GM18511 (cell line): Measurements from ENCODE around the gene KLF11.
"Not testable (repeated sequence)": the region's sequence is repeated elsewhere in the genome, so short reads cannot be mapped to it uniquely, and the experiment has no call there.

Source experiments
- ATAC-seq: cut with Tn5 transposase; IDR thresholded peaks from one replicate; pipeline ENCODE4 v1.9.1; 2021; ENCODE audit warnings: mild to moderate bottlenecking, moderate library complexity; ENCODE audit not compliant: unreplicated experiment

Gene KLF11

DNA sequence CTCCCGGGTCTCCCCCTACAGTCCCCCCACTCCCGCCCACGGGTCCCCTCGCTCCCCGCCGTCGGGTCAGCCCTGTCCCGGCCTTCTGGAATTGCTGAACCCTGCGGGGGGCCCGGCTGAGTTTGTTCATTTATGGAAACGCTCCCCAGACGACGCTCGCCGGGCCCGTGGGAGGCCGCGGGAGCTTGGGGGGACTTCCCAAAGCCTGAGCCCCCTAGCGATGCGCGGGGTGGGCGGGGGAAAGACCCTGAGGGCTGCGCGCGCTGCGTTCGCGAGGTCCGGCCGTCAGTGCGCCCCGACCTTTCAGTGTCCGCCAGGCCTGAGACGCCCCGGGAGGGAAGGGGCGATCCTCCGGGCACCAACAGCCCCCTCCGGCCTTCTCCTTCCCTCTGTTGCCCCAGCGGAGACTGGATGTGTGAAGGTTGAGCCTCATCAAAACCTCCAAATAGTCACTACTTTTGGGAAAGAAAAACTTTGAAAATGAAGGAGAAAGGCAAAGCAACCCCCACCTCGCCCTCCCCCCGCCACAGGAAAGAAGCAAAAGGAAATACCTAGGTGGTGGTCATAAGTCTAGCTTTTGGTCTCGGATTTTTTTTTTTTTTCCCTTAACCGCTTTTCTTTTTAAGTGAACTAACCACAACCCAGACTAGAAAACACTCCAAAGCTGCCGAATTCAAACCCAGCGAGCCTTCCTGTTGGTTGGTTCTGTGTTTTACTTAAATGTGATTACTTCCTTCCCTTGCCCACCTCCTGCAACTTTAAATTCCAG is 37.4 kb downstream of the KLF11 start:
- ATAC-seq, result peak; percentile 27

DNA sequence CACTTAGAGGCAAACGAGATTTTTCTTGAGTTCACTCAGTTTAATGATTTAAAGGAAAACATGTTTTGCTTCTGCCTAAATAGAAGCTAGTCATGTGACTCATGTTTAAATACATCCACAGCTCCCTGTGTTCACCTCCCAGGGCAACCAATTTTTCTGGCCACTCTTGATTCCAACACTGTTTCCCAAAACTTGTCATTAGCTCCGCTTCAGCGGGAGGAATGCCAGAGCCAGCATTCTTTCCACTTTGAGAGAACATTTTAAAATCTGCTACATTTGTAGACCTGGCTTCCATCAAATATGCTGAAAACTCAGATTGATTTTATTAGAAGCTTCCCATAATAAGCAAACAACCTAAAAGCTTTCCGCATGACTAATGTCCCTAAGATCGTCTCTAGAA is 39.7 kb downstream of the KLF11 start:
- ATAC-seq, result no peak

DNA sequence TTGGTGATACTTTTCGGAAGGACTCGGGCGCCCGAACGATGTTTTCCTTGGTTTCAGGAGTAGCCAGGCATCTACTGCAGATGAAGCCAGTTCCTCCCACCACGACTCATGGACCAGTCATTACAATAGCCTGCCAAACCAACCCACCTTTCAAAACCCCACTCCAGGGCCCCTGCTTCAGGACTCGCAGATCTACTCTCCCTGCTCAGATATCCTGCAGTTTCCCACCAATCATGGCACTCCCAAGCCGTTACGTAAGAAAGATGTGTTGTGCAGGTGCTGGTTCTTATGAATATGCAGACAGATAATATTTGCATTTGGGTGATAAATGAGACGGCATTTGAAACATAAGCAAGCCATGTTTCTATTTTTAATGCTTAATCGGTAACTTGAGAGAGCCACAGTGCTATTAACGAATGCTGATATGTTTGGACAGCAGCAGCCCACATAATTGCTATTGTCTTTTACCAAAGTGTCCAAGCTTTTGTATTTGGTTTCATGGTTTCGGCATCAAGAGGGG is 40.4 kb downstream of the KLF11 start:
- ATAC-seq, result peak; percentile 33

DNA sequence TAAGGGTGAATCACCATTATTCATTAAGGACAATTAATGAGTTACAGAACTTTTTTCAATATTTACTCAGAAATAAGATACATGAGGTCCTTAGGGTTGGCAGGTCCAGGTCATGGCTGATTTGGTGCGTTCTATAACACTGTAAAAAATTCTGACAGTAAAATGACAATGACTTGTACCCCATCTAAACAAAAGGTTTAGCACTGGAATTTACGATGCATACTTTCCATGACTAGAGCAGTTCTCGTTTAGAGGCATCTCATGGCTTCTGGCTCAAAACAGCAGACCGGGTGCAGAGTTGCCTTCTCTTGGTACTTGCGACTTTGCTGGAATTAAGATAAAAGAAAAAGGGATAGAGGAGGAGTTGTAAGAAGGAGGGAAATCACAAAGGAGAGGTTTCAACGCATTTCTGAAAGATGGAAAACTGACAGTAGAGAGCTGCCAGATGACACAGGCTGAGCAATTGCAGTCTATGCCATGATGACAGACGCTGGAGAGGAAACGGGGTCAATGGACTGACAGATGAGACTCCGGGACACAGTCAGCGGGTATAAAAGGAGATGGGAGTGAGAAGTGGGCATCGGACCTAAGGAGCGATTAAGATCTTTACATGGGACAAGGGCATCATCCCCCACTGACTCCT is 41.0 kb downstream of the KLF11 start:
- no peak for ATAC-seq

DNA sequence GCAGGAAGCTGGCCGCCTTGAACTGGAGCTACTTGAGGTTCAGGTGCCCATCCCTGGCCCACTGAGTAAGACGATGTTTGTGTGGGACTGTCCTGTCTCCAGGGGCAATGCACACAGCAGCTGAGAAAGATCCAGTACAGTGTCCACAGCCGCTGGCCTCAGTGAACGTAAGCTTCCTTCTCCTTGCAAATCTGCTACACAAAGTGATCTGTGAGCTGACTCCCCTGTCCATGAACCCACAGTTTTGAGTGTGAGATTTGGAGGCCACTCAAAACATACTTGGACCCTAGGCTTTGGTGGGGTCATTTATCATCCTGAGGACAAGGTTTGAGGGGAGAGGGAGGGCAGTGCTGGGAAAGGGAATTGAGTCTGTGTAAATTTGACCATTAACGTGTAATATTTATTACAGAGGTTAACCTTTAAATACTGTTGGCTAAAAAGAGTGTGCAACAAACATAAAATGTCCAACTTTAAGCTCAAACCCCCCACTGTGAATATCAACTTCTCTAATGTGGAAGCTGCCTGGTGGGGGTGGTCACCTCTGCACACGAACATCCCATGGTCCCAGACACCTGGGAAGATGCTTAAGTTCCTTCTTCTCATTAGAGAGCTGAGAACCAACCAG is 41.8 kb downstream of the KLF11 start:
- ATAC-seq, result no peak

DNA sequence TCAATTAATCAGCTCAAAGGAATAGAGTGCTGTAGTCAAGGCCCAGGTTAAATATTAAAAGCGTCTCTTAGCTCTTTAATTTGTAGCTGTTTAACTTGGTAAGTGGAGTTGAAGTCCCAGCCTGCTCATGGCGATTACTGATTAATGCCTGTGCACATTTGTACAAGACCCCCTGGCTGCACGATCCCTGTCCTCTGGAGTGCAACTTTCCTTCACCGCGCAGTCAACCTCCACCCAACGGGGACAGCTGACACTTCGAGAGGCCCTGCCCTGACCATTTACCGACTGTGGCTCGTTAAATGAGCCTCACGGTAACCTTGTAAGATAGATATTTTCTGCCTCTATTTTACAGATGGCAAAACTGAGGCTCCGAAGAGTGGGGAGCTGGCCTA is 42.3 kb downstream of the KLF11 start:
- ATAC-seq, result no peak

DNA sequence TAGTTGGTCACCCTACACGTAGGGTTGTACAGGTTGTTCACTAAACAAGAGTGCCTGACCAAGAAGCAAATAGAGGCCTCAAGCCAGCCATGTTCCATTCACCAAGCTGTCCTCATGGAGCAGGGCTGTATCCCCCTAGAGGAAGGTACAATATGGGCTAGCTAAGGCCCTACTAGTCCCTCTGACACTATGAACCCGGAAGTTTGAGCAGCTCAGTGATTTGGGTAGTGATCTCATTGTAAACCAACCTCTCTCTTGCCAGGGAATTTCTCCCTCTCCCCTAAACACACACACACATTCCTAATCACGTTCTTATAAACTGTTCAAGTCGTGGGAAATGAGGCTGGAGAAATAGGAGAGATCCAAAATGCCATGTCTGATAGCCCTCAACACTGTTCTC is 43.6 kb downstream of the KLF11 start:
- ATAC-seq, result no peak

DNA sequence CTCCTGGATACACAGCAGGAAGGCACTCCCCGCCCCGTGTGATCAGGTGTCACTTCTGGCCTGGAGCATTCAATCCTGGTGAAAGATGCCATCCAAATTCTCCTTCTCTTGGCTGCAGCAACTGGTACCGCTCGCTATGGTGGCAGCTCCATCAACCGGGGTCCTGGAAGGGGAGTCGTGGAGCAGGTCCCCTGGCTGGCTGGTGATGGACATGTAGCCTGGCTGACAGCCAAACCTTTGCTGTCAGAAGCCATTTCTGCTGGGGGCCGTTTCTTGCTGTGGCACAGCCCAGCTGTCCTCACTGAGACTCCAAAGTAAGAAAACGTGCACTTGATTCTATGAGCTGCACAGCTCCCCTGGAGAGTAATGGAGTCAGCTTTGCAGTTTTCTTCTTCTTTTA is 44.0 kb downstream of the KLF11 start:
- no peak for ATAC-seq

DNA sequence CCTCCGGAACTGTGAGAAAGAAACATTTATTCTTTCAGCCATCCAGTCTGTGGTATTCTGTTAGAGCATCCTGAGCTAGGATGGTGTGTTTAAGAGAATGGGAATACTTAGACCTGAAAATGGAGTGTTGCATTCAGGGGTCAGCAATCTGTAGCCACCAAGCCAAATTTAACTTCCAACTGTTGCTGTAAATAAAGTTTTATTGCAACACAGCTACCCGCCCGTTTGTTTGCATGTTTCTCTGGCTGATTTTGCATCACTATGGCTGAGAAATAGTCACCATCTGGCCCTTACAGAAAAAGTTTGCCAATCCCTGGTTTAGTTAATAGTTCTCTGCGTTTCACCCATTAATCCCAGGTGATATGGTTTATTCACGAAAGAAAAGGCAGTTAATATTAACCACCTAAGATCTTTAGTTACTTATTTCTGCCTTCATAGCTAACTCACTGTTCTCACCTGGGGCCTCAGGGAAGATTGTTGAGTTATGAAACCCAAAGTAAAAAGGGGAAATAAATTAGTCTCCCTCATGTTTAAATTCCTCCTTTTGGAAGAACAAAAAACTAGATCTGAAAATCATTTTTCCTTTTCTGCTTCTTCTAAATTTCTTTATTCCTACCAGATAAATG is 46.3 kb downstream of the KLF11 start:
- ATAC-seq, result peak; percentile 56

DNA sequence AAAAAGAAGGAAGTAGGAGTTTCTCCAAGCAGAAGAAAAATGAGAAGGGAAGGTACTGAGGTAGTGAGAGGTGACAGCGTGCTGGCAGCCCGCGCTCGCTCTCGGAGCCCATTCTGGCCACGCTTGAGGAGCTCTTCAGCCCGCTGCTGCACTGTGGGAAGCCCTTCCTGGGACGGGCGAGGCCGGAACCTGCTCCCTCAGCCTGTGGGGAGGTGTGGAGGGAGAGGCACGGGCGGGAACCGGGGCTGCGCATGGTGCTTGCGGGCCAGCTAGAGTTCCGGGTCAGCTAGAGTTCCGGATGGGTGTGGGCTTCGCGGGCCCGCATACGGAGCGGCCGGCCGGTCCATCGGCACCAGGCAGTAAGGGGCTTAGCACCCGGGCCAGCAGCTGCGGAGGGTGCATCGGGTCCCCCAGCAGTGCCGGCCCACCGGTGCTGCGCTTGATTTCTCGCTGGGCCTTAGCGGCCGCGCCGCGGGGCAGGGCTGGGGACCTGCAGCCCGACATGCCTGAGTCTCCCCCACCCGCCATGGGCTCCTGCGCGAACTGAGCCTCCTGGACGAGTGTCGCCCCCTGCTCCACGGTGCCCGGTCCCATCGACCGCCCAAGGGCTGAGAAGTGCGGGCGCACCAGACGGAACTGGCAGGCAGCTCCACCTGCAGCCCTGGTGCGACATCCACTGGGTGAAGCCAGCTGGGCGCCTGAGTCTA is 48.0 kb downstream of the KLF11 start:
- no peak for ATAC-seq

DNA sequence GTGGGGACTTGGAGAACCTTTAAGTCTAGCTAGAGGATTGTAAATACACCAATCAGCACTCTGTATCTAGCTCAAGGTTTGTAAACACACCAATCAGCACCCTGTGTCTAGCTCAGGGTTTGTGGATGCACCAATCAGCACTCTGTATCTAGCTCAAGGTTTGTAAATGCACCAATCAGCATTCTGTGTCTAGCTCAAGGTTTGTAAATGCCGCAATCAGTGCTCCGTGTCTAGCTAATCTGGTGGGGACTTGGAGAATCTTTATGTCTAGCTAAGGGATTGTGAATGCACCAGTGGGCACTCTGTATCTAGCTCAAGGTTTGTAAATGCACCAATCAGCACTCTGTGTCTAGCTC is 48.5 kb downstream of the KLF11 start:
- not testable (repeated sequence) for ATAC-seq

DNA sequence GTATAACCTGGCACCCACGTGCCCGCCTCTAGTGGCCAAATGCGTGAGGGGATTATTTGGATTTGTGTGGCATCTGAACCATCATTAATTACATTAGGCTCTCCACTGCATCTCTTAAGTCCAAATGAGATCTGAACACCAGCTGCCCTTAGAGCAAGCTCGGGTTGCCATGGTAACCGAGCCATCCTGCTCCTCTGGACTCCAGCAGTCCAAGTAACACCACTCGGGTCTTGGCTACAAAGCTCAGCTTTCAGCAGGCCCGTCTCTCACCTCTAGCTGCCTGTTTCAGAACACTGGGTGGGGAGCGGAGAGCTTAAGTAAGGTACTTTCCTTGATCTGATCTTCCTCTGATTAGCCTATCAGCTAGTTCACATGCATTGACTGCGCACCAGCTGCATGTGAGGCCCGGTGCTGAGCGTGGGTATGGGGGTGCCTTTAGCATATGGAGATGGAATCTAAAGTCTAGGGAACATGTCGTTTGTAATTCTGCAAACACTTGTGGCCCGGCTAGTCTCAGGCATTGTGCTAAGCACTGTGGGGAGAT is 51.0 kb downstream of the KLF11 start:
- ATAC-seq, result no peak

DNA sequence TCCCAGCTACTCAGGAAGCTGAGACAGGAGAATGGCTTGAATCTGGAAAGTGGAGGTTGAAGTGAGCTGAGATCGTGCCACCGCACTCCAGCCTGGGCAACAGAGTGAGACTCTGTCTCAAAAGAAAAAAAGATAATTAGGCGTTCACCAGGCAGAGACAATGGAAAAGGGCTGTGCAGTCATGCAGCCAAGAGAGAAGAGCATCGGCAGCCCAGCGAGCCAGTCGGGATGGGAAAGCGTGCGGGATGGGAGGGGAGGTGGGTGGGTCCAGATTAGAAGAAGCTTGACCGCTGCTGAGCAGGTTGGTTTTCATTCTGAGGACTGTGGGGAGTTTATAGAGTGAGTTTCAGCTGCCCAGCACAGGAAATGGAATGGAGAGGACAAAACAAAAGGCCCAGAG is 51.8 kb downstream of the KLF11 start:
- ATAC-seq, result no peak

DNA sequence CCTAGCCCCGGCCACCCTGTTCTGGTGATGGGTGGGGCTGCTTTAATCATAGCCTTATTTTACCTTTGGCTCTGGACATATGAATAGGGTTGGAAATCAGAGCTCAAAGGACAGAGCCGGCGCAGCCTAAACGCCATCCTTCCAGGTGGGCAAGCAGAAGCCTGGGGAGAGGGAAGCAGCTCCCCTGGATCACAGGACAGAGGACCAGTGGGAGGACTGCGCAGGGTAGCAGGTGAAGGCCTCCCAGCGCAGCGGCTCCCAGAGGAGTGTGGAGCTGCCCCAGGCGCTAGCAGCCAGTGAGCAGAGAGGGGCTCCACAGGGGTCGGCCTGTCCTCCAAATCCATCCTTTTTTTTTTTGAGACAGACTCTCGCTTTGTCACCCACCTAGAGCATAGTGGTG is 53.3 kb downstream of the KLF11 start:
- no peak for ATAC-seq

DNA sequence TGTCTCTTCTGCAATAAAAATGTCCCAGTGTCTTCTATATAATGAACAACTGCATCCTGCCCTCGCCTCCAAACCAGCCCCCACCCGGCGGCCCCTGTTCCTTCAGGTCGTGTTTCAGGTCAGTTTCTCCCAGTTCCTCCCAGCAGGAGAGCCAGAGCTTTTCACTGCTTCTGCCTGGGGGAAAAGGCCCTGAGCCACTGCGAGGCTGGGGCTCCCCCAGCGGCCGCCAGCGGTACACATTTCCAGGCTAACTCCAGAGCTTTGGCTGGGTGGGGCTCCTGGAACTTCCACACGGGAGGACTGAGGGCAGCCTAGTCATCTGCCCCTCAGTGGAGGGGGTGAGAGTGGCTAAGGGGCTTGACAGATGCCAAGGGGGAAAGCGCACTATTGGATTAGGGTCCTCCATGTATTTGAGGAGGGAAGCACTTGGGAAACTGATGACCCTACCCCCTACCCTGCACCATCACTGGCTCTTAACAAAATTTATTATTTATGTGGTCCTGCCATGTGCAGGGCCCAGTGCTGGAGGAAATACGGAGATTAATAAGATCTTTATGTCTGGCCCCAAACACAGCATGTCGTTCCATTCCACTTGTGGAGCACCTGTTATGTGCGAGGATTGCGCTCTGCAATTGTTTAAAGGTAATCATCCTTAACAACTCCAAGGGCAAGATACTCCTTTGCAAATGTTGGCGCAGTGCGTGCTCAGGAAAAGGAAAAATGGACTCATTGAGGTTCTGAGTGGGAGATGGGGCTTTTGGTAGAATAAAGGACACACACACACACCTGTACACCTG is 54.2 kb downstream of the KLF11 start:
- ATAC-seq, result peak; percentile 76

DNA sequence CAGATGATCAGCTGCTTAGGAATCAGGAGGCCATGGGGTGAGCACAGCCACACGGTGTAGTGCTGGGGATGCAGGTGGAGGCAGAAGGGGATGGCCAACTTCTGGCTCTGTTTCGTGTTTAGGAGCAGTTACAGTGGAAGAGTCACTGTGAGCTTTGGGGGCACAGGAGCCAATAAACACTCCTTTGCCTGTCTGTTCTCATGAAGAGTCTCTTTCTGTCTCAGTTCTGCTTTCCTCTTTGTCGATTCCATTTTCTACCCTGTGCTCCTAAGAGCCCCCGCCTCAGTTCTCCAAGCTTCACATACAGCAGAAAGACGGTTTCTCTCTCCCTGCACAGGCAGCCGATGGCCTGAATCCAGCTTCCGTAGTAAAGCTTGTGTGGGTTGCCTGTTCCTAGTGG is 58.1 kb downstream of the KLF11 start:
- no peak for ATAC-seq

DNA sequence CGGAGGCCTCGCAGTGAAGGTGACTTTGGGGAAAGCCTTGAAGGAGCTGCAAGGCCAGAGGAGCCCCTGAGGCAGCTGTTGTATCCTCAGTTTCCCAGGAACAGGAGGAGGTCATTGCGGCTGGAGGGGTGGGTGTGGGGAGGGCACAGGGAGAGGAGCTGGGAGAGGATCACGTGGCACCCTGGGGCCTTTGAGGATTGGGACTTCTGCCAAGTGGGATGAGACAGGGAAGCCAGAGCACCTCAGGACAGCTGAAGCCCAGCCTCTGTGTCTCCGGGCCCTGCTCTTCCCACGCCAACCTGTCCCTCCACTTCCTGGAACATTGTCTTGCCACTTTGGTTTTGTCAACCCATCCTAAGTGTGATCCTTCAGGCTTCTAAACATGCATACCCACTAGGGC is 59.8 kb downstream of the KLF11 start:
- ATAC-seq, result no peak
